Adrenal gland (tissue), 12 donors: Measurements from ENCODE around the gene SYNGR1. TPM values are rescaled to one million over a fixed set of nuclear protein-coding genes. Genes with fewer than 3 reads are reported as not detected.

Experiments used
- DNase-seq, 7 donors: peaks; one replicate each; pipeline ENCODE4 v3.0.0-alpha.2; 2019 to 2020
- H3K27ac ChIP-seq, 5 donors: fragments of 200-600 bp; sonication (generic) in 4 of 5; 1 replicate in 3 of 5; 2 replicates in 2 of 5; pipeline versions ENCODE4 v1.5.1 to v1.8.0; 2016 to 2020; ENCODE audit warnings: mild to moderate bottlenecking in 1 of 5
- H3K27me3 ChIP-seq: fragments of 200-600 bp; 2 replicates; pipeline ENCODE4 v1.8.0; 2021
- H3K36me3 ChIP-seq, 2 donors: fragments of 200-600 bp; replicated peaks in 1 of 2; 1 replicate in 1 of 2; 2 replicates in 1 of 2; pipeline versions ENCODE4 v1.5.1 to v1.8.0; 2018 to 2022
- H3K4me1 ChIP-seq, 2 donors: fragments of 200-600 bp; replicated peaks in 1 of 2; 1 replicate in 1 of 2; 2 replicates in 1 of 2; pipeline versions ENCODE4 v1.5.1 to v1.8.0; 2018 to 2021
- H3K4me3 ChIP-seq, 4 donors: fragments of 200-600 bp; sonication (generic) in 3 of 4; one replicate each; pipeline ENCODE4 v1.5.1; 2016 to 2018
- H3K9me3 ChIP-seq, 3 donors: fragments of 200-600 bp; sonication (generic) in 1 of 3; replicated peaks in 1 of 3; 1 replicate in 2 of 3; 2 replicates in 1 of 3; pipeline versions ENCODE4 v1.5.1 to v1.8.0; 2016 to 2021
- POLR2A ChIP-seq, 2 donors: fragments of 450-650 bp; IDR thresholded peaks; one replicate each; pipeline ENCODE4 v1.6.1; 2017; ENCODE audit warnings: antibody characterized with exemption in 2 of 2, mild to moderate bottlenecking in 2 of 2, moderate library complexity in 1 of 2
- whole genome bisulfite sequencing, 4 donors: extraction: QIAGEN DNeasy Blood & Tissue Kit in 2 of 4; methylation state at CpG; one replicate each; pipeline versions ENCODE4 v1.1.5 to v1.1.7; 2013 to 2017; 5-methylcytosine and 5-hydroxymethylcytosine counted together
- intact Hi-C, 2 donors: fragments of 100-400 bp; cut with DNase I; formaldehyde crosslinking; loops; one replicate each; pipeline versions ENCODE4 v1.14.1 to v1.15.0; 2022 to 2023
- polyA plus RNA-seq, 3 donors: library from polyadenylated mRNA; stranded (reverse); fragments of 200-250 nt in 2 of 3; fragments of 350-450 nt in 1 of 3; fragmentation: Illumina TruSeq in 1 of 3; extraction: RNeasy Lipid Tissue Mini Kit (QIAGEN cat#74804) in 1 of 3; gene quantifications; one replicate each; pipeline ENCODE4 v1.2.3, GENCODE V29; 2013 to 2014
- total RNA-seq, 9 donors: library from RNA; depleted of rRNA in 4 of 9; stranded (reverse); fragments of >200 nt in 4 of 9; fragments of 120-200 nt in 1 of 9; fragmentation: NEBNext Ultra II Directional in 1 of 9; extraction: Animal tissue kit (Norgen Biotek cat#: 25700) in 1 of 9; gene quantifications; one replicate each; pipeline versions ENCODE4 v1.1.0 to v1.2.4, GENCODE V29; 2013 to 2023
- TF ChIP-seq, protein P1 (sequence below), 6 experiments: fragments of 450-650 bp in 4 of 6; fragments of 200-600 bp in 2 of 6; sonication (generic) in 1 of 6; IDR thresholded peaks; 1 replicate in 5 of 6; 2 replicates in 1 of 6; pipeline versions ENCODE4 v1.5.1 to v1.8.0; 2016 to 2021; ENCODE audit warnings: antibody characterized with exemption in 6 of 6, mild to moderate bottlenecking in 2 of 6, moderate library complexity in 1 of 6
- donor health status: healthy with polysubstance abuse.
- donor health status: Bipolar disorder and iron deficiency.
- donor health status: DM: yes; HTN: yes; CAD: no.
- donor health status: DM: no; HTN: no; CAD: no.
- donor health status: DM: no; HTN: no; CAD: no.
- donor health status: DM: yes; HTN: yes; CAD: no.

The SYNGR1 gene
- total and polyA plus RNA-seq, 12 donors = 8.5 to 80.0 (median 28.2) TPM

DNA sequence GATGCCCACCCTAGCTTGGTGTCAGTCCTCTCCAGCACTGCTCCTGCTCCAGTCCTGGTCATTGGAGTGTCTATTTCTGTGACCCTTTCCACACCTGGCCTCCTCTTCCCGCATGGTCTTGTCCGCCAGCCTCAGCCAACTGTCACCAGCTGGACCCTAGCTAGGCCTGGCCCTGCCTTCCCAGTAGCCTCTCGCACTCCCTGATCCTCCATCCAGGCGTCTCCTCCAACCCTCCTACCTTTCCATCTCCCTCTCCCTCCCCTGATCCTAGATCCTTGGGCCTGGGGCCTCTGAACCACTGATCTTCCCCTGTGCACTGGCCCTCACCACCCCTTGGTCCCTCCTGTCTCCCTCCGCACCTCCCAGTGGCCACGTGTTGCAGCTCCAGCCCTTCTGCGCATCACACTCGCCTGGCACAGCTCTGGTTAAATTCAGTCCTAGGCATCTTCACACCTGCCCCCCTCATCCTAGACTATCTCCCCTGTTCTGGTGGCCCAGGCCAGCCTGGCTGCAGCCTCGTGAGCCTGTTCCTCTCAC lies 9.9 kb downstream of the SYNGR1 start:
- Histone ChIP-seq H3K9me3 (no peaks in the 10 kb centered on the region), H3K27me3 (no peaks in the 10 kb centered on the region), H3K4me1 (peaks cover 0 to 9% of the 10 kb centered on the region in 2 donors), H3K4me3 (no peak overlapping the region), H3K27ac (no peak overlapping the region), H3K36me3 (no peaks in the 10 kb centered on the region)
- TF ChIP-seq, protein P1, sequence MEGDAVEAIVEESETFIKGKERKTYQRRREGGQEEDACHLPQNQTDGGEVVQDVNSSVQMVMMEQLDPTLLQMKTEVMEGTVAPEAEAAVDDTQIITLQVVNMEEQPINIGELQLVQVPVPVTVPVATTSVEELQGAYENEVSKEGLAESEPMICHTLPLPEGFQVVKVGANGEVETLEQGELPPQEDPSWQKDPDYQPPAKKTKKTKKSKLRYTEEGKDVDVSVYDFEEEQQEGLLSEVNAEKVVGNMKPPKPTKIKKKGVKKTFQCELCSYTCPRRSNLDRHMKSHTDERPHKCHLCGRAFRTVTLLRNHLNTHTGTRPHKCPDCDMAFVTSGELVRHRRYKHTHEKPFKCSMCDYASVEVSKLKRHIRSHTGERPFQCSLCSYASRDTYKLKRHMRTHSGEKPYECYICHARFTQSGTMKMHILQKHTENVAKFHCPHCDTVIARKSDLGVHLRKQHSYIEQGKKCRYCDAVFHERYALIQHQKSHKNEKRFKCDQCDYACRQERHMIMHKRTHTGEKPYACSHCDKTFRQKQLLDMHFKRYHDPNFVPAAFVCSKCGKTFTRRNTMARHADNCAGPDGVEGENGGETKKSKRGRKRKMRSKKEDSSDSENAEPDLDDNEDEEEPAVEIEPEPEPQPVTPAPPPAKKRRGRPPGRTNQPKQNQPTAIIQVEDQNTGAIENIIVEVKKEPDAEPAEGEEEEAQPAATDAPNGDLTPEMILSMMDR (IDR thresholded peaks at IDR 0.05) = no peak
- no peak for TF ChIP-seq POLR2A (IDR thresholded peaks at IDR 0.05)
- intact Hi-C loops = no loop called here
- WGBS, 4 donors = 77 to 88% (median 87%) methylated on average over 9 of the region's 9 CpGs
- no peak for DNase-seq

DNA sequence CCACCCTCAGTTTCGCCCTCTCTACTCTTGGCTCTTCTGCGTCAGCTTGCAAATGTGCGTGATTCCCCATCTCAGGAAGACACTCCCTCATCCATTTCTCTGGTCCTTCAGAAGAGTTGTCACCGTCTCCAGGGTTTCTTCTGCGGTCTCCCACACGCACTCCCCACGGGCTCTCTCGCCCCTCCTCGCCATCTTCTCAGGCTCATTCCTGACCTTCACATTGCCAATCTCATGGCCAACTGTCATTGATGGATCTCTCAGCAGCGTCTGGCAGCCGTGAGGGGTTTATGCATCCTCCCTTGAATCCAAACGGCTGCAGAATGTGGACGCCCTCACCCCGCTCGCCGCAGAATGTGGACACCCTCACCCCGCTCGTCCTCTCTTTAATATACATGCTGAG lies 10.5 kb downstream of the SYNGR1 start:
- H3K27me3 ChIP-seq = no peaks in the 10 kb centered on the region
- no peak overlapping the region for H3K4me3 ChIP-seq
- TF ChIP-seq, protein P1 (IDR thresholded peaks at IDR 0.05) = no peak
- TF ChIP-seq POLR2A (IDR thresholded peaks at IDR 0.05) = no peak
- no peaks in the 10 kb centered on the region for H3K36me3 ChIP-seq
- intact Hi-C loops = no loop called here
- WGBS, 4 donors = 65 to 77% (median 73%) methylated on average over 18 of the region's 18 CpGs
- H3K27ac ChIP-seq = no peak overlapping the region
- peaks cover 0 to 9% of the 10 kb centered on the region in 2 donors for H3K4me1 ChIP-seq
- no peak for DNase-seq
- H3K9me3 ChIP-seq = no peaks in the 10 kb centered on the region

DNA sequence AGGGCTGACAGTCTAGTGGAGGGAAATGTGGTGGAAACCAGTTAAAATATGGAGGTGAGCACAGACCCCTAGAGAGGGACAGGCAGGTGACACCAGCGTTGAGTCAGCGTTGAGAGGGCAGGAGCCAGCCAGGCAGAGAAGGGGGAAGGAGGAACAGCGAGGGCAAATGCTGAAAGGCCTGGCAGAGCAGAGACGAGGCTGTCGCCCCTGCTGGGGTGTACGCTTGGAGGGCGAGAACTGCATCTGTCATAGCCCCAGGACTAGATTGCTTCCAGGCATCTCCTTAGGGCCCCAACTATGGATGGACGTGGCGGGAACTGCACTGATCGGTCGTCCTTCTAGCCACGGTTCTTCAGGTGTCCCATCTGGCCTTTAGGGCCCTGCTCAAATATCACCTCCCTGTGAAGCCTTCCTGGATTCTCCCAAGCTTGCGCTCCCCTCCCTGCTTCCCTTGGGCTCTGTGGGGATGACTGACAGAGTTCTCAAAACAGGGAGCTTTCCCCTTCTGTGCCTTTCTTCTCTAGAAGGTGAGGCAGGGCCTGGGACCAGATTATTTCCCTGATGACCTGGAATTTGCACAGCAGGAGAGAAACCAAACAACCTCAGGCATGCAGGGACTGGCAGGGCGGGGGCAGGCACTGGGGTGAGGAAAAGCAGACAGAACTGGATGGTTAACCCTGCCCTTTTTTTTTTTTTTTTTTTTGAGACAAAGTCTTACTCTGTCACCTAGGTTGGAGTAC lies 11.1 kb downstream of the SYNGR1 start:
- intact Hi-C loops = no loop called here
- no peak for TF ChIP-seq POLR2A (IDR thresholded peaks at IDR 0.05)
- TF ChIP-seq, protein P1 (IDR thresholded peaks at IDR 0.05) = no peak
- H3K4me3 ChIP-seq = no peak overlapping the region
- no peaks in the 10 kb centered on the region for H3K27me3 ChIP-seq
- H3K9me3 ChIP-seq = no peaks in the 10 kb centered on the region
- H3K27ac ChIP-seq = no peak overlapping the region
- H3K4me1 ChIP-seq = peaks cover 0 to 9% of the 10 kb centered on the region in 2 donors
- no peaks in the 10 kb centered on the region for H3K36me3 ChIP-seq
- WGBS, 4 donors = 82 to 92% (median 84%) methylated on average over 14 of the region's 14 CpGs
- DNase-seq = no peak

DNA sequence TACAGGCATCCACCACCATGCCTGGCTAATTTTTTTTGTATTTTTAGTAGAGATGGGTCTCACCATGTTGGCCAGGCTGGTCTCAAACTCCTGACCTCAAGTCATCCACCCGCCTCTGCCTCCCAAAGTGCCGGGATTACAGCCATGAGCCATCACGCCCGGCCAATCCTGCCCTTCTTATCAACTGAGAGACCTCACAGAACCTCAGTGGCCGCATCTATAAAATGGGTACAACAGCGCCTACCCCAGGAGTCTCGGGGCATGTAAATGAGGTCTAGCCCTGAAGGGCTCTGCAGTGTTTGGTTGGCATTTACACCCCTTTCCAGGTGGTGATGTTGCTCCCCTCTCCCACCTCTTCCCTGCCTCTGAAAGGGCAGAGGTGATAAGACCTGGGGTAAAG lies 11.7 kb downstream of the SYNGR1 start:
- Histone ChIP-seq H3K4me1 (peaks cover 0 to 9% of the 10 kb centered on the region in 2 donors), H3K9me3 (no peaks in the 10 kb centered on the region), H3K4me3 (no peak overlapping the region), H3K27me3 (no peaks in the 10 kb centered on the region), H3K36me3 (no peaks in the 10 kb centered on the region), H3K27ac (no peak overlapping the region)
- 90 to 97% (median 93%) methylated on average over 7 of the region's 7 CpGs for WGBS, 4 donors
- no peak for DNase-seq
- TF ChIP-seq POLR2A (IDR thresholded peaks at IDR 0.05) = no peak
- TF ChIP-seq, protein P1 (IDR thresholded peaks at IDR 0.05) = no peak
- intact Hi-C loops = no loop called here
